Stimulated activated CD8-positive, alpha-beta memory T cell treated with anti-CD3 and anti-CD28 coated beads, Interleukin-2, amount 100 ng/mL, for 1 hour (primary cell): ENCODE measurements around the gene TMTC2.
"Not testable (repeated sequence)": the region's sequence is repeated elsewhere in the genome, so short reads cannot be mapped to it uniquely, and the experiment has no call there.

ENCODE experiments used
- DNase-seq, 2 donors: peaks; one replicate each; pipeline ENCODE4 v3.0.0-alpha.2; 2020; ENCODE audit warnings: low read depth in 2 of 2

TMTC2 gene

DNA sequence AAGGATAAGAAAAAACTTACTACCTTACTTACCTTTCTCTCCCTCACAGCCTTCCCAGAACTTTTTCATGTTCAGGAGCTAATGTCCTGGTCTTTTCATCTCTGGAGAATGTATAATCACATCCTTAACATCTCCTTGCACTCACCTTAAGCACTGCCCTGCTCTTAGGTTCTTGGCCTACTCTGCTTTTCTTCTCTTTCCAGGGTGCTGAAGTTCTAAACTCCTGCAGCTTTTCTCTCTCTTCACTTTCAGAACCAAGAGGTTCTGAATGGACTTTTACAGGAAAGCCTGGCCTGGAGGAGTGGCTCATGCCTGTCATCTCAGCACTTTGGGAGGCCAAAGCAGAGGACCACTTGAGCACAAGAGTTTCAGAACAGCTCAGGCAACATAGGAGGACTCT lies 101.9 kb downstream of the TMTC2 start:
- no peak for DNase-seq

GRCh38 chr12:82789674-82790073 lies 103.0 kb downstream of the TMTC2 start:
- DNase-seq: no peak

- DNase-seq: no peak
These were observed 107.1 kb downstream of the TMTC2 start for GRCh38 chr12:82793751-82794281.

DNA sequence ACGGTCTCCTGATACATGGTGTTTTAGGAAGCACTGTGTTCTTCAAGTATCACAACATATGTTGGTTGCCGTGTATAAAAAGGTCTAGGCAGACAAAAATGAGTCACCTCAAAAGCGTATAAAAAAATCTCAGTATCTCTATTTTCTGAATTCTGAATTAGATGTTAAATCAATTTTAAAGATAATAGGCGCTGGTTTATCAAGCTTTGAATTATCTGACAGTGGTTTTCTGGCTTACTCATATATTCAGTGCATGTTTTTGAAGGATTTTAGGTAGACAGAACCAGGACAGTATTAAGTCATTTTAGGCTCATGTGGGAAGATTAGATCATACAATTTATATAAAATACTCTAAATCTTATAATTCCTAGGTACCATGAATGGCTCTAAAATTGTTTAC lies 110.8 kb downstream of the TMTC2 start:
- DNase-seq: no peak

- DNase-seq: no peak
These were observed 113.5 kb downstream of the TMTC2 start for GRCh38 chr12:82800185-82800584.

GRCh38 chr12:82801951-82802610 lies 115.4 kb downstream of the TMTC2 start:
- no peak for DNase-seq

- no peak for DNase-seq
These were observed 116.5 kb downstream of the TMTC2 start for GRCh38 chr12:82803201-82803600.

GRCh38 chr12:82804601-82805000 lies 117.9 kb downstream of the TMTC2 start:
- DNase-seq: no peak

- DNase-seq: not testable (repeated sequence)
These were observed 118.3 kb downstream of the TMTC2 start for GRCh38 chr12:82805004-82805403.

- DNase-seq: no peak
These were observed 119.2 kb downstream of the TMTC2 start for GRCh38 chr12:82805812-82806497.

DNA sequence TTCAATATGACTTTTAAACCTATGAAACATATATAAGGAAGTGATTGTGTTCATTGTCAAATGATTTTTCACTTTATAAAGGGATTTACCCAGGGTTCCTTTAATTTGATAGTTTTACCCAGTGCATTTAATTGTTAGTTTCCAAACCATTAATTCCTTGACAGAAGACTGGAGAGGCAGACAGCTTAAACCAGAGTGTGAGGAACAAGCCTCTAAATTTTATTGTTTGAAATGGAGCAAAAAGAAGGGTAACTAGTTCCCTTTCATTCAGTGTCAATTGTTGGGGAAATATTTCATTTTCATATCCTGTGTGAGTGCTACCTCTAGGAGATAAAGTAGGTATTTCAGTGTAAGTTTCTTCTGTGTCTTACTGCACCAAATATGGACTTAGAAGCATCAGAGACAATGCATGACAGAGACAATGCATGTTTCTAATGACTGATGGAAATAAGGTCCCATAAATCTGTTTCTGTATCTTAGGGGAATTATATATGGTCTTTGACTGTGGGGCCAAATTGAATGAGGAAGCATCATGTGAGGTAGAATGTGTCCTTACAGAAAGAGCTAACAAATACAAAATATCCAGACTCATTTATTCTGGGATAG lies 120.5 kb downstream of the TMTC2 start:
- DNase-seq: no peak

DNA sequence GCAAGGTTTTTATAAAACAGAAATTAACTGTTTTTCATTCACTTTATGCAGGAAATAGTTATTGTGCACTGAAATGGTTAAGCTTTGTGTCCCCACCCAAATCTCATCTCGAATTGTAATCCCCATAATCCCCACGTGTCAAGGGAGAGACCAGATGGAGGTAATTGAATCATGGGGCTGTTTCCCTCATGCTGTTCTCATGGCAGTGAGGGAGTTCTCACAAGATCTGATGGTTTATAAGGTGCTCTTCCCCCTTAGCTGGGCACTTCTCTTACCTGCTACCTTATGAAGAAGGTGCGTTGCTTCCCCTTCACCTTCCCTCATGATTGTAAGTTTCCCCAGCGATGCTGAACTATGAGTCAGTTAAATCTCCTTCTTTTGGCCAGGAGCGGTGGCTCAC lies 123.9 kb downstream of the TMTC2 start:
- DNase-seq: no peak

- DNase-seq: no peak
These were observed 130.7 kb downstream of the TMTC2 start for GRCh38 chr12:82817368-82817767.

- no peak for DNase-seq
These were observed 131.7 kb downstream of the TMTC2 start for GRCh38 chr12:82818271-82819035.

- no peak for DNase-seq
These were observed 139.8 kb downstream of the TMTC2 start for GRCh38 chr12:82826505-82826904.

DNA sequence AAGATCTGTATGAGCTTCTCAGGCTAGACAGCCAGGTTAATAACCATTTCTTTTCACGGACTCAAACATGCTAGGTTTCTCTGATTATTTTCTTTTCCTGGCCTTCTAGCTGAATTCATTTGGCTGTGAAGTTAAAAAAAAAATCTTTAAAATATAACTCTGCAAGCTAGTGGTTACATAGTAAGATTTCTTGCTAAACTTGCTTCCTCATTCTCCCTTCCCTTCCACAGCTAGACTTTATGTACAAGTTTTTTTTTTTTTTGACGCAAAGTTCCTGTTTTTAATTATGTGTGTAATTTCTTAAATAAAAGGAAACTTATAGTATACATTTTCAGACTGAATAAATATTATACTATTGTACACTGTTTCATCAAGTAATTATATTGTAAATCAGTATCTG lies 145.4 kb downstream of the TMTC2 start:
- DNase-seq: no peak

DNA sequence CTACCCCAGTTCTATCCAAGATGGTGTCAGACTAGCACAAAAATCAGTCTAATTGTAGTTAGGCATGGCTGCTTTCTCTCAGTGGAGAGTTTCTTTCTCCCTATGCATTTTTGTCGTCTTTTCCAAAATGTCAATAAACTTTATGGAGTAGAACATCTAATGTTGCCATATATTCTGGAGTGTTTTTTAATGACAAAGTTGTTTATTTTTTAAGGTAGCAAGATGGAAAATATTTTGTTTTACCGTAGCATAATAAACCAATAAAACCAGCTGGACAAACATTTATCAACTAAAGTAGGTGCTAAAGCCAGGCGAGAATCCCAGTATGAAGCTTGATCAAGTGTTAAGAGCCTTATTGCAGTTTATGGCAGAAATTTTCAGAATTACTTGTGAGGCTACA lies 146.3 kb downstream of the TMTC2 start:
- no peak for DNase-seq

GRCh38 chr12:82833481-82833880 lies 146.8 kb downstream of the TMTC2 start:
- DNase-seq: no peak

DNA sequence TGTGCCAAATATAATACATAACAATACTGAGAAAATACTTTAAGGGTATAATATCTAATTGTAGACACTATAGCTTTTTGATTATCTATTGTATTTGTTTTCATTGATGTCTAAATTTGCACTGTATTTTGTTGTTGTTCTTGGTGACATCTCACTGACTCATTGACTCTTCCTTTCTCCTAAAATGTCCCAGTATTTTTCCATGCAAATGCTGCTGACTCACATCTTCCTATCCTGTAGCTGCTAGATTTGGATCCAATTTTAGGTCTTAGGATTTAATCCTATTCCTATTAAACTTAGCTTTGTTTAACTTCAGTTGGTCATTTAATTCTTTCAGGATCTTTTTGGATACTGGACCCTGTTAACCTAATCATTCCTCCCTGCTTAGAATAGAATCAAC lies 148.5 kb downstream of the TMTC2 start:
- no peak for DNase-seq

DNA sequence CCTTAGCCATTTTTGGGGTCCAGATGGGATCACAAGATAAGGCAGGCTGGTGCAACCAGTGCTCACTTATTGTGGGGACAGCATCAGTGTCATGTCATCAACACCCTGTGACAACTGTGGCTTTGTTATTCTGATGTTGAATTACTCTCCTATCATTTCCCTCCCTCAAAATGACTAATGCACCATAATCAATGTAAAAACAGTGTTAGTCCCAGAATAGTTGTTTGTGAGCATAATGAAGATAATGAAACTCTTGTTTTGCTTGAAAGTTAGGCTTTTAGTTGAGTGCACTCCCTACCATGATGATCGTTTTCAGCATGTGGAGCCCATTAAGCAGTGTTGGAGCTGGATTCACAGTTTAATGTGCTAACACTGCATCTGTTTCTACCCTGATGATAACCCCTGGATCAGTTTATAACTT lies 151.4 kb downstream of the TMTC2 start:
- no peak for DNase-seq

DNA sequence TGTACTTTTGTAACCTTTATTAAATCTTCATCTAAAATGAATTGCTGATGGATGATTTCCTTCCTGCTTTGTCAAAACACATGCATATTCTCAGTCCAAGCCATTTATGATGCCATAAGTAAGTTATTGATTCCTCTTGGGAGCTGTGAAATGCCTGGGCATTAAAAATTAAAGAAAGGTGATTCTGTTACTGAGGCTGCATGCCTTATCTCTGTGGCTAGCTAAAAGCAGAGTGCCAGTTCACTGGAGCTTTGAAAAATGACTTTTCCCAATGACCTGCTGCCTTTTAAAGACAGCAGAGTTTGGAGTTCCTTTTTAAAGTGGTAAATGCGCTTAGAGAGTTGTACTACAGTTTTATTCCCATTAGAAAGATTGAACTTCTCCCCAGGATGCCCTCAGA lies 152.1 kb downstream of the TMTC2 start:
- no peak for DNase-seq

DNA sequence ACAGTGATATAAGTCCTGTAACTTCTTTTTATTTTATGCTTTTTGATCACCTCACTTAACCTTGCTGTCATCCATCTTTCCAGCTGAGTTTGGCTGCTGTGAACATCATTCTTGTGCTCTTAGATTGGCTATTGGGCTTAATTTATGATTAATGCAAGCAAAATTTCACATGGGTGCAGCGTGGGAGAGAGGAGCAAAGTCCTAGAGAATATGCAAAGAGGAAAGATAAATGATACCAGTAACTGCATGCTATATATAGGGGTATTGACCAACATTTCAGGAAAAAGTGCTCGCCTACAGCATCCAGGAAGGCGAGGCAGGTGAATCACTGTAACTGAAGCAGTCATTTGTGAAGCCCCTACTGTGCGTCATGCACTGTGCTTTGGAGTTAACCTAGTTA lies 153.1 kb downstream of the TMTC2 start:
- DNase-seq: no peak
